RCC 7860 (cell line): ENCODE measurements around the gene PARPBP.
"Not testable (repeated sequence)": the region's sequence is repeated elsewhere in the genome, so short reads cannot be mapped to it uniquely, and the experiment has no call there.

ENCODE experiments used
- DNase-seq: peaks from one replicate; pipeline ENCODE4 v3.0.0-alpha.2; 2015; ENCODE audit warnings: low spot score
- FAIRE-seq: peaks from 2 replicates; lab custom pipeline; 2012; peaks lifted over from hg19 to GRCh38; lab: Jason Lieb, UNC

PARPBP gene

GRCh38 chr12:102119674-102120563 lies at the start of gene PARPBP, which contains the start of gene NUP37:
Gene PARPBP, plus strand, starts transcription at chr12:102120183. Its CDS starts 3,706 bp downstream, at chr12:102123889.
Gene NUP37, minus strand, starts transcription at chr12:102120114. Its CDS starts 1,596 bp downstream, at chr12:102118518.
- DNase-seq = peak; percentile 87
- FAIRE-seq = peak; percentile 21

GRCh38 chr12:102072092-102072491 lies 47.9 kb upstream of the PARPBP start:
- DNase-seq, FAIRE-seq: not testable (repeated sequence)

GRCh38 chr12:102080842-102081241 lies 39.1 kb upstream of the PARPBP start:
- no peak for FAIRE-seq
- no peak for DNase-seq

- not testable (repeated sequence) for FAIRE-seq, DNase-seq
Observed at GRCh38 chr12:102089228-102089835, 30.7 kb upstream of the PARPBP start.

GRCh38 chr12:102093319-102093718 lies 26.7 kb upstream of the PARPBP start:
- FAIRE-seq (no peak), DNase-seq (no peak)

- DNase-seq = peak; percentile 9
- peak; percentile 36 for FAIRE-seq
Observed at GRCh38 chr12:102095677-102096263, 24.2 kb upstream of the PARPBP start.

GRCh38 chr12:102096855-102097254 lies 23.1 kb upstream of the PARPBP start:
- DNase-seq (no peak), FAIRE-seq (no peak)

GRCh38 chr12:102106905-102107304 lies 13.1 kb upstream of the PARPBP start:
- no peak for FAIRE-seq

GRCh38 chr12:102107970-102108369 lies 12.0 kb upstream of the PARPBP start:
- FAIRE-seq = no peak

More at GRCh38 chr12:102106905-102107304, 13.1 kb upstream of the PARPBP start:
- DNase-seq = no peak

GRCh38 chr12:102110782-102111181 lies 9.2 kb upstream of the PARPBP start:
- DNase-seq (no peak), FAIRE-seq (no peak)

More at GRCh38 chr12:102107970-102108369, 12.0 kb upstream of the PARPBP start:
- DNase-seq = no peak

- DNase-seq (no peak), FAIRE-seq (no peak)
Observed at GRCh38 chr12:102114212-102114611, 5.8 kb upstream of the PARPBP start.

- no peak for DNase-seq
- no peak for FAIRE-seq
Observed at GRCh38 chr12:102116392-102116791, 3.6 kb upstream of the PARPBP start.

GRCh38 chr12:102118874-102119273 lies 1.1 kb upstream of the PARPBP start:
- DNase-seq = no peak

GRCh38 chr12:102120564-102120873 lies 536 bp downstream of the PARPBP start:
- FAIRE-seq (no peak), DNase-seq (no peak)

More at GRCh38 chr12:102118874-102119273, 1.1 kb upstream of the PARPBP start:
- no peak for FAIRE-seq

- DNase-seq (peak; percentile 25), FAIRE-seq (no peak)
Observed at GRCh38 chr12:102120886-102121285, 903 bp downstream of the PARPBP start.

- DNase-seq, FAIRE-seq: not testable (repeated sequence)
Observed at GRCh38 chr12:102121328-102121727, 1.3 kb downstream of the PARPBP start.

GRCh38 chr12:102130720-102131119 lies 10.7 kb downstream of the PARPBP start:
- not testable (repeated sequence) for FAIRE-seq

GRCh38 chr12:102131442-102131841 lies 11.5 kb downstream of the PARPBP start:
- not testable (repeated sequence) for DNase-seq, FAIRE-seq

More at GRCh38 chr12:102130720-102131119, 10.7 kb downstream of the PARPBP start:
- not testable (repeated sequence) for DNase-seq

- DNase-seq, FAIRE-seq: not testable (repeated sequence)
Observed at GRCh38 chr12:102137619-102138018, 17.6 kb downstream of the PARPBP start.

- not testable (repeated sequence) for DNase-seq, FAIRE-seq
Observed at GRCh38 chr12:102142866-102143373, 22.9 kb downstream of the PARPBP start.

GRCh38 chr12:102144221-102144620 lies 24.2 kb downstream of the PARPBP start:
- FAIRE-seq (no peak), DNase-seq (no peak)
